ENCODE data around the gene RAP1GAP.

DNA sequence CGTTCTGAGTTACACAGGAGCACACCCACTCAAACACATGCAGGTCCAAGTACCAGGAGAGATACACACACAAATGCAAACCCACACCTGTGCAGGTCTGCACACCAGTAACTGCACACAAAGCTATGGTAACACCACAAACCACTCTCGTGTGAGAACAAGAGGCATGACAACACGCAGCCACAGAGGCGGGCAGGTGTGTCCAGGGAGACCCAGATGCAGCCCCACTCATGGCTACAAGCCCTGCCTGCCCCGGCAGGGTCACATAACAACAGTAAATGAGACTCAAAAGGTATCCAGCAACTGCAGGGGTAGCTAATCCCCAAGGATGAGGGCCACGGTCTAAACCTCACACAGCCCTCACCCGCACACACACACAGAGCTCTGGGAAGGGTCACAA is 48.1 kb downstream of the RAP1GAP start:
- no peak for TF ChIP-seq EZH2phosphoT487 (IDR thresholded peaks at IDR 0.05; ENCODE audit: borderline replicate concordance, low read depth, low read length)
- TF ChIP-seq, protein P1, sequence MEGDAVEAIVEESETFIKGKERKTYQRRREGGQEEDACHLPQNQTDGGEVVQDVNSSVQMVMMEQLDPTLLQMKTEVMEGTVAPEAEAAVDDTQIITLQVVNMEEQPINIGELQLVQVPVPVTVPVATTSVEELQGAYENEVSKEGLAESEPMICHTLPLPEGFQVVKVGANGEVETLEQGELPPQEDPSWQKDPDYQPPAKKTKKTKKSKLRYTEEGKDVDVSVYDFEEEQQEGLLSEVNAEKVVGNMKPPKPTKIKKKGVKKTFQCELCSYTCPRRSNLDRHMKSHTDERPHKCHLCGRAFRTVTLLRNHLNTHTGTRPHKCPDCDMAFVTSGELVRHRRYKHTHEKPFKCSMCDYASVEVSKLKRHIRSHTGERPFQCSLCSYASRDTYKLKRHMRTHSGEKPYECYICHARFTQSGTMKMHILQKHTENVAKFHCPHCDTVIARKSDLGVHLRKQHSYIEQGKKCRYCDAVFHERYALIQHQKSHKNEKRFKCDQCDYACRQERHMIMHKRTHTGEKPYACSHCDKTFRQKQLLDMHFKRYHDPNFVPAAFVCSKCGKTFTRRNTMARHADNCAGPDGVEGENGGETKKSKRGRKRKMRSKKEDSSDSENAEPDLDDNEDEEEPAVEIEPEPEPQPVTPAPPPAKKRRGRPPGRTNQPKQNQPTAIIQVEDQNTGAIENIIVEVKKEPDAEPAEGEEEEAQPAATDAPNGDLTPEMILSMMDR (conservative IDR thresholded peaks at IDR 0.05; ENCODE audit: low read length), result no peak
